Measurements from ENCODE around the gene FAM234A. TPM values are rescaled to one million over a fixed set of nuclear protein-coding genes. Genes with fewer than 3 reads are reported as not detected.

Gene FAM234A
- total RNA-seq, 1 experiment from 2014 or later = 121 TPM

DNA sequence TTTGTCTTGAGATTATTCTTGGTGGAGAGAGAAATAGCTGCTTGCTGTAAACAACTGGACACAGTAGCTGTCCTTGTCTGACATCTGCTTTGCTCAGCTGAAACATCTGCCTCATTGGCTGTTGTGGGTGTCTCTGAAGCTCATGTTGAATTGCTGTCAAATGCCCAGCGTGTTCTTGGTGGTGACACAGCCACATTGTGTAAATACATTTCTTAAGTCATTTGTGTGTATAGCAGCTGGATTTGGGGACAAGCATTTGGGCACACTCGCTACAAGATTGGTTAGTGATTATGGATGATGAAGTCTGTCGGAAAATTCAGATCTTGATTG is 5.3 kb downstream of the FAM234A start:
- H3K27me3 ChIP-seq (ENCODE audit: control insufficient read depth, insufficient read depth, low read length) = no peaks in the 10 kb centered on the region
- ATAC-seq = no peak
- DNase-seq (ENCODE audit: low read depth, low spot score) = no peak
- intact Hi-C loops (cut with micrococcal nuclease; ENCODE audit: unreplicated experiment) (no loop called here), in situ Hi-C loops (cut with HindIII; ENCODE audit: low pct_unique_long_range_greater_than_20kb, low sequenced_read_pairs) (no loop called here)
- H3K36me3 ChIP-seq (ENCODE audit: control insufficient read depth, insufficient read depth, low read length) = no peaks in the 10 kb centered on the region
- no peak overlapping the region for H3K27ac ChIP-seq (ENCODE audit: low read length)
- POLR2A ChIA-PET = interaction anchor here (0.5 to 0.9 kb wide), 4 partner anchors 11 to 1037 kb away, joined by 4 to 9 read pairs (median 6); partner anchors contain the start of gene LUC7L
- no peaks in the 10 kb centered on the region for H3K9me3 ChIP-seq (ENCODE audit: control insufficient read depth, insufficient read depth, low read depth, low read length)
- peaks cover 2% of the 10 kb centered on the region; the same call in 1 of the 2 replicates for H3K4me1 ChIP-seq (ENCODE audit: control insufficient read depth, insufficient read depth, low read length)
- H3K4me3 ChIP-seq (ENCODE audit: low read depth in 2 of 2, low read length in 2 of 2) = no peak overlapping the region
- no TSS peak for BruUV-seq (replicated peaks)
- TF ChIP-seq, protein P1, sequence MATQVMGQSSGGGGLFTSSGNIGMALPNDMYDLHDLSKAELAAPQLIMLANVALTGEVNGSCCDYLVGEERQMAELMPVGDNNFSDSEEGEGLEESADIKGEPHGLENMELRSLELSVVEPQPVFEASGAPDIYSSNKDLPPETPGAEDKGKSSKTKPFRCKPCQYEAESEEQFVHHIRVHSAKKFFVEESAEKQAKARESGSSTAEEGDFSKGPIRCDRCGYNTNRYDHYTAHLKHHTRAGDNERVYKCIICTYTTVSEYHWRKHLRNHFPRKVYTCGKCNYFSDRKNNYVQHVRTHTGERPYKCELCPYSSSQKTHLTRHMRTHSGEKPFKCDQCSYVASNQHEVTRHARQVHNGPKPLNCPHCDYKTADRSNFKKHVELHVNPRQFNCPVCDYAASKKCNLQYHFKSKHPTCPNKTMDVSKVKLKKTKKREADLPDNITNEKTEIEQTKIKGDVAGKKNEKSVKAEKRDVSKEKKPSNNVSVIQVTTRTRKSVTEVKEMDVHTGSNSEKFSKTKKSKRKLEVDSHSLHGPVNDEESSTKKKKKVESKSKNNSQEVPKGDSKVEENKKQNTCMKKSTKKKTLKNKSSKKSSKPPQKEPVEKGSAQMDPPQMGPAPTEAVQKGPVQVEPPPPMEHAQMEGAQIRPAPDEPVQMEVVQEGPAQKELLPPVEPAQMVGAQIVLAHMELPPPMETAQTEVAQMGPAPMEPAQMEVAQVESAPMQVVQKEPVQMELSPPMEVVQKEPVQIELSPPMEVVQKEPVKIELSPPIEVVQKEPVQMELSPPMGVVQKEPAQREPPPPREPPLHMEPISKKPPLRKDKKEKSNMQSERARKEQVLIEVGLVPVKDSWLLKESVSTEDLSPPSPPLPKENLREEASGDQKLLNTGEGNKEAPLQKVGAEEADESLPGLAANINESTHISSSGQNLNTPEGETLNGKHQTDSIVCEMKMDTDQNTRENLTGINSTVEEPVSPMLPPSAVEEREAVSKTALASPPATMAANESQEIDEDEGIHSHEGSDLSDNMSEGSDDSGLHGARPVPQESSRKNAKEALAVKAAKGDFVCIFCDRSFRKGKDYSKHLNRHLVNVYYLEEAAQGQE (IDR thresholded peaks at IDR 0.05; ENCODE audit: insufficient read depth in 1 of 2, low read depth in 2 of 2, low read length in 1 of 2) = no peak
- no peak for TF ChIP-seq POLR2AphosphoS5 (IDR thresholded peaks at IDR 0.05; ENCODE audit: low read depth, low read length)
- TF ChIP-seq, protein P2, sequence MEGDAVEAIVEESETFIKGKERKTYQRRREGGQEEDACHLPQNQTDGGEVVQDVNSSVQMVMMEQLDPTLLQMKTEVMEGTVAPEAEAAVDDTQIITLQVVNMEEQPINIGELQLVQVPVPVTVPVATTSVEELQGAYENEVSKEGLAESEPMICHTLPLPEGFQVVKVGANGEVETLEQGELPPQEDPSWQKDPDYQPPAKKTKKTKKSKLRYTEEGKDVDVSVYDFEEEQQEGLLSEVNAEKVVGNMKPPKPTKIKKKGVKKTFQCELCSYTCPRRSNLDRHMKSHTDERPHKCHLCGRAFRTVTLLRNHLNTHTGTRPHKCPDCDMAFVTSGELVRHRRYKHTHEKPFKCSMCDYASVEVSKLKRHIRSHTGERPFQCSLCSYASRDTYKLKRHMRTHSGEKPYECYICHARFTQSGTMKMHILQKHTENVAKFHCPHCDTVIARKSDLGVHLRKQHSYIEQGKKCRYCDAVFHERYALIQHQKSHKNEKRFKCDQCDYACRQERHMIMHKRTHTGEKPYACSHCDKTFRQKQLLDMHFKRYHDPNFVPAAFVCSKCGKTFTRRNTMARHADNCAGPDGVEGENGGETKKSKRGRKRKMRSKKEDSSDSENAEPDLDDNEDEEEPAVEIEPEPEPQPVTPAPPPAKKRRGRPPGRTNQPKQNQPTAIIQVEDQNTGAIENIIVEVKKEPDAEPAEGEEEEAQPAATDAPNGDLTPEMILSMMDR (IDR thresholded peaks at IDR 0.05) = no peak
- no peak for TF ChIP-seq TCF7L2 (IDR thresholded peaks at IDR 0.05; ENCODE audit: low read depth, low read length)
- TF ChIP-seq SIN3A (IDR thresholded peaks at IDR 0.05; ENCODE audit: borderline replicate concordance, insufficient read depth, low read depth, low read length) = no peak
- CTCF ChIA-PET = interaction anchor here (0.7 kb wide), 1 partner anchor 122 kb away, joined by 4 read pairs; no protein-coding TSS in a partner anchor

GRCh38 chr16:240559-240958 is 5.9 kb downstream of the FAM234A start:
- no TSS peak for BruUV-seq (replicated peaks)
- POLR2A ChIA-PET = interaction anchor here (0.7 kb wide), 1 partner anchor 73 kb away, joined by 6 read pairs; no protein-coding TSS in a partner anchor
- CTCF ChIA-PET = no interaction called here

More at GRCh38 chr16:240559-240958, 5.9 kb downstream of the FAM234A start:
- H3K27me3 ChIP-seq (ENCODE audit: control insufficient read depth, insufficient read depth, low read length) = no peaks in the 10 kb centered on the region
- intact Hi-C loops (cut with micrococcal nuclease; ENCODE audit: unreplicated experiment) = no loop called here
- no peak for ATAC-seq
- H3K4me1 ChIP-seq (ENCODE audit: control insufficient read depth, insufficient read depth, low read length) = peaks cover 2% of the 10 kb centered on the region; the same call in 1 of the 2 replicates
- H3K4me3 ChIP-seq (ENCODE audit: low read depth in 2 of 2, low read length in 2 of 2) = no peak overlapping the region
- TF ChIP-seq, protein P2 (IDR thresholded peaks at IDR 0.05) = no peak
- no peak for TF ChIP-seq TCF7L2 (IDR thresholded peaks at IDR 0.05; ENCODE audit: low read depth, low read length)
- no peaks in the 10 kb centered on the region for H3K9me3 ChIP-seq (ENCODE audit: control insufficient read depth, insufficient read depth, low read depth, low read length)
- in situ Hi-C loops (cut with HindIII; ENCODE audit: low pct_unique_long_range_greater_than_20kb, low sequenced_read_pairs) = no loop called here
- H3K27ac ChIP-seq (ENCODE audit: low read length) = no peak overlapping the region
- no peaks in the 10 kb centered on the region for H3K36me3 ChIP-seq (ENCODE audit: control insufficient read depth, insufficient read depth, low read length)
- no peak for DNase-seq (ENCODE audit: low read depth, low spot score)
